ENCODE measurements around the gene NTN1. TPM values are rescaled to one million over a fixed set of nuclear protein-coding genes. Genes with fewer than 3 reads are reported as not detected.

NTN1 gene
- total RNA-seq, 1 donor from 2014 or later = 0.20 TPM

DNA sequence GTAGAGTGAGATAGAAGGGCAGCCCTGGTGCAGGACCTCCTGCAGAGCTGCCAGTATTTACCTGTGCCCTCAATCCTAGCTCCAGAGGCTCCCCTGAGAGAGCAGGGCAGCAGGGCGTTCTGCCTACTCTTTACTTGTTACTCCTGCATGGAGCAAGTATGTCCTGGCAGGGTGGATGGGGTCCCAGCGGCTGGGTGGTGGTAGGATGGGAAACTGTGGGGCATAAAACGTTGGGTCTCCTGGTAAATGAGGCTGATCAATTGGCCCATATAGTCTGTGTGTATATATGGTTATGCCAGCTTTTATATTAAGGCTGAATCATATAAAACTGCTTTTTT is 192.0 kb downstream of the NTN1 start:
- no peak for DNase-seq (ENCODE audit: low read depth, low spot score)

GRCh38 chr17:9215465-9215864 is 194.2 kb downstream of the NTN1 start:
- no peak for DNase-seq (ENCODE audit: low read depth, low spot score)

DNA sequence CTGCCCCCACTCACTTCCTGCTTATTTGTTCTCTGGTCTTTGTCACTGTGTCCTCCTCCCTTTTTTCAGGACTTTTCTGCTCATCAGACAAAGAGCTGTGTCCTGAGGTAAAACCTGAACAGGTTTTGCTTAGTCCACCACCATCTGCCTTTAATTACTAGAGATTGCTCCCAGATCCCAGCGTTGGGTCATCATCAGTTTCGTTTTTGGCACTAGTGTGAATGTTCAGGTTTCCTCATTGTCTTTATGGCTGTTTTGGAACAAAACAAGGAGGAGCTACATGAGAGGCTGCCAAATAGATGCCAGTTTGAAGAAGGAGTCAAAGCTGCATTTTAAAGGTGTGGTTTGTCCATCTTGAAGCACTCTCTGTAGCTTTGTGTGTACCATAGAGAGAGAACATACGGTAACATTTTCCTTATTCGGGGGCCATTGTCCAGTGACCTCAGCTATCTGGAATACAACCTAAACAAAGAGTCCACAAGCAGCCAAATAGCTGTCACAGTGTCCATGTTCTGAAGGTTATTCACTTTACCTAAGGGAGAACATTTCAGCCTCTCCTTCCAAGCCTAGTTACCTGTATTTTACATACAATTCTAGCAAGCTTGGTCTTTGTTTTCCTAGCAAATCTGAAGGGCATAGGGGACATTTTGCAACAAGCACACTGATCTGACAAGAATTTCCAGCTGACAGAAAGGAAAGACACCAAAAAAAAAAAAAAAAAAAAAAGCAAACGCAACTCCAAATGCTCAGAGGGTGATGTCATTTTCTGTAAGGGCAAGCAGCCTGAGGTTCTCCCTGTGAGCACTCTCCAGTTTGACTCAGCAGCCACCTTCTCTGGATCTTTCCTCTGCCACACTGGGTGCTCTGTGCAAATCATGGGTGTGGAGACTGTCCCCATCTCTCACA is 196.1 kb downstream of the NTN1 start:
- no peak for DNase-seq (ENCODE audit: low read depth, low spot score)

DNA sequence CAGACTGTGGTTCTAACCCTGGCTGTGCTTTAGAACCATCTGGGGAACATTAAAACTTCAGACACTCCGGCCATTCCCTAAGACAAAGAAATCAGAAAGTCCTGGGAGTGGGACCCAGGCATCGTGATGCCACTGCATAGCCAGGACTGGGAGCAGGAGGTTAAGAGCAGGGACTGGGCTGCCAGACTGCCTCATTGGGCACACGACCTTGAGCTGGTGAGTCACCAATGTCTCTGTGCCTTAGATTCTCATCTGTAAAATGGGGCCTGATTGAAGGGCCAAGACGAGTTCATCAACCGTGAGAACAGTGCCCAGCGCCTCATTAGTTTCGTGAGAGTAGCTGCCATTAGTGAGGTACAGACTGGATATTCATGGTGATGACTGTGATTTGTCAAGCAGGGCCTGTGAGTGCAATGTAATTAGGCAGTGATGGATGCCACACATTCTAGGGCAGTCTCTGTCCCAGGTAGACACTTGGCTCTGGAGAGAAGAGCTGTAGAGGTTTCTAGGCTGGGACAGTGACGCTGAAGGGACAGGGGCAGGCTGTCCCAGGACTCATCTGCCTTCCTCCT is 196.8 kb downstream of the NTN1 start:
- no peak for DNase-seq (ENCODE audit: low read depth, low spot score)

GRCh38 chr17:9218911-9219310 is 197.6 kb downstream of the NTN1 start:
- no peak for DNase-seq (ENCODE audit: low read depth, low spot score)

GRCh38 chr17:9219631-9220397 is 198.5 kb downstream of the NTN1 start:
- no peak for DNase-seq (ENCODE audit: low read depth, low spot score)

GRCh38 chr17:9220398-9221146 is 199.3 kb downstream of the NTN1 start:
- no peak for DNase-seq (ENCODE audit: low read depth, low spot score)

- no peak for DNase-seq (ENCODE audit: low read depth, low spot score)
Observed at GRCh38 chr17:9221147-9221921, 200.0 kb downstream of the NTN1 start.

DNA sequence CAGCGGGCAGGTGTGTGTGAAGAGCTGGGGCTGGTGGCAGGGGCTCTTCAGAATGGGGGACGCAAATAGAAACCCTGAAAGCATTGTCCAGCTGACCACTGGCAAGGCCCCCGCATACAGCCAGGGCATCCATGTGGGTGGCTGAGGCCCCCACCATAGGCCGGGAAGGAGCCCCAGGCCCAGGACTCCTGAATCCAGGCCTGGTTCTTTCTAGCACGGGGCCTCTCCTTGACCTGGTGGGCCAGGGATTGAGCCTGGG is 200.5 kb downstream of the NTN1 start:
- no peak for DNase-seq (ENCODE audit: low read depth, low spot score)

DNA sequence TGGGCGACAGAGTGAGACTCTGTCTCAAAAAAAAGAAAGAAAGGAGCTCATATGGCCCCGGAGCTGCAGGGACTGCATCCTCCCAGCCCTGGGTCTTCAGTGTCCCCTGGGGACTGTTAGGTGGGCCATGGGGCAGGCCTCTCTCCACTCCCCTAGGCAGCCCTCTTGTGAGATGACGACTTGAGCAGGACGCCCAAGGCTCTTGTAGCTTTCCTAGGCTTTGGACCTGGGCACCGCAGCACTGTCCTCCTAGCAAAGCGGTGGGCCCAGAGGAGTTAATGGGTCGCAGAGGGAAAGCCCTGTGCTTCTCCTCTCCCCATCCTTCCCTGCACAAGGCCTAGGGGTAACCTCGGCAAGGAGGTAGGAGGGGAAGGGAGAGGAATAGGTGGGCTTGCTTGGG is 202.2 kb downstream of the NTN1 start:
- no peak for DNase-seq (ENCODE audit: low read depth, low spot score)

GRCh38 chr17:9224485-9224884 is 203.2 kb downstream of the NTN1 start:
- no peak for DNase-seq (ENCODE audit: low read depth, low spot score)

- no peak for DNase-seq (ENCODE audit: low read depth, low spot score)
Observed at GRCh38 chr17:9225305-9226101, 204.2 kb downstream of the NTN1 start.

DNA sequence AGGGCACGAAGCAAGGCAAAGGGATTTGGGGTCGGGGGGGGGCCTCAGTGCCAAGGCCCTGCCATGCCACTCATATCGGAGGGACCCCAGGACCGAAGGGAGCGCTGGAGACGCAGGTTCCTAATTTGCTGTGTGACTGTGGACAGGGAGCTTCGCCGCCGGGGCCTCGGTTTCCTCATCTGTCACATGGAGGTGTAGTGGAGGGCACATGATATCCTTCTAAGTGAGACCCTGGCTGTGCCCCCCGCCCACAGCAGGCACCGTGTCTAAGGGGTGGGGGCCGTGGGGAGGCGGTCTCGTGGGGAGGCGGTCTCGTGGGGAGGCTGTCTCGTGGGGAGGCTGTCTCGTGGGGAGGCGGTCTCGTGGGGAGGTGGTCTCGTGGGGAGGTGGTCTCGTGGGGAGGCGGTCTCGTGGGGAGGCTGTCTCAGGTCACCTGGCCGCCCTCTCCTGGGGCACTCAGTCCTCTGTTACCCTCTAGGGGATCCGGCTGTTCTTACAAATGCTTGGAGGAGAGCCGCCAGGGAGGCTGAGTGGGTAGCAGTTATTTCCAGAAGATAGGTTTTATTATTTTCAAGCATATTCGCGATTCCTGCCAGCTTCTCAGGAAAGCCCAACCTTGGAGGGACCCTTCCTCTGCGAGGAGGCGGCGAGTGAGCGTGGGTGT is 205.0 kb downstream of the NTN1 start:
- DNase-seq (ENCODE audit: low read depth, low spot score) = no peak

DNA sequence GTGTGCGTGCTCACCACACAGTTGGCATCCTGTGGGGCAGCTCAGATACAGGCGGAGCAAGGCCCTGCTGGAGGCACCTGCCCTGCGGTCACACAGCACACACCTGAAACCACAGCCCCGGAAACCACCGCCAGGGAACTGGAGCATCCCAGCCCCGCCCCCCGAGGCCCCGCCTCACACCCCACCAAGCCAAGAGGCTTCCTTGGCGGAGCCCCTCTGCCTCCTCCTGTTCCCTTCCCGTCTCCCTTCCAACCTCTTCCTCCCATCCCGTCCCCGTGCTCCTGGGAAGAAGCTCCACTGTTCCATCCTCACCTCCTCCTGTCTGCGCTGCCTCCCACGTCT is 205.5 kb downstream of the NTN1 start:
- no peak for DNase-seq (ENCODE audit: low read depth, low spot score)

DNA sequence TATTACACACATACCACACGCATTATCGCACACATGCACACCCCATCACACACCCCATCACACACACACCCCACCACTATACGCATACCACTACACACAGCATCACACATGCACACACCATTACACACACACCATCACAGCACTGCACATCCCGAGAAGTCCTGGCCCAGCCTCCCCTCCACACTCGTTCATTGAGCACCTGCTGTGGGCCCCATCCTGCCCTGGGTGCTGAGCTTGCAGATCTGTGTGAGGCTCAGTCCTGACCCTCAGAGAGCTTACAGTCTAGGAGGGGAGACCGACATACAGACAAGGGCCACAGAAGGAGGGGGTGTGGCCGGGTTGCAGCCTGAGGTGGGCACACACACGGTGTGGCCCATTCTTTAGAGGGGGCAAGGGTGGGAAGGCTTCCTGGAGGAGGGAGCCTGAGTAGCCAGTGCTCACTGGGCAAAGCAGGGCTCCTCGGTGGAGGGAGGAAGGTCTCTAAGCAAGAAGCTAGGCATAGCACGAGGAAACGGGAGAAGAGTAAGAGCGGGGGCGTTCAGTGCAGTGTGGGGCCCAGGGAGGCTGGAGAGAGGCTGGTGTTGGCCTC is 206.6 kb downstream of the NTN1 start:
- no peak for DNase-seq (ENCODE audit: low read depth, low spot score)

- no peak for DNase-seq (ENCODE audit: low read depth, low spot score)
Observed at GRCh38 chr17:9228408-9229159, 207.3 kb downstream of the NTN1 start.

- DNase-seq (ENCODE audit: low read depth, low spot score) = no peak
Observed at GRCh38 chr17:9229160-9229825, 208.0 kb downstream of the NTN1 start.

- no peak for DNase-seq (ENCODE audit: low read depth, low spot score)
Observed at GRCh38 chr17:9229826-9230201, 208.5 kb downstream of the NTN1 start.

Data from pulmonary artery endothelial cell (primary cell).